Heart left ventricle (tissue), 13 donors: Measurements from ENCODE around the gene IFI30.

Experiments
- POLR2A ChIP-seq, 2 donors: fragments of 450-650 bp; IDR thresholded peaks; one replicate each; pipeline ENCODE4 v1.6.1; 2017; ENCODE audit warnings: antibody characterized with exemption in 2 of 2, mild to moderate bottlenecking in 2 of 2, moderate library complexity in 2 of 2
- TF ChIP-seq, protein P1 (sequence below), 12 donors: fragments of 200-600 bp; sonication (generic) in 4 of 12; IDR thresholded peaks; one replicate each; pipeline versions ENCODE4 v1.5.0 to v1.8.0; 2018 to 2022; ENCODE audit warnings: antibody characterized with exemption in 12 of 12, mild to moderate bottlenecking in 5 of 12
- donor health status: ischemic (EF 13 %, LVEDD 7.1; RV severe dilation, severe dysfunction).
- donor health status: DM: no; HTN: yes; CAD: no.
- donor health status: DM: no; HTN: no; CAD: no.
- donor health status: ischemic (EF 25% LVEDD 6.9; RV normal size, moderate dysfunction).
- donor health status: ischemic (EF 25% LVEDD 5.7; RV mildly dilated, moderate dysfunction).
- donor health status: ischemic (EF 35%, LVEDD 5.7; RV mildly dilated, moderate dysfunction).
- donor health status: nonischemic (EF 11% LVEDD 7.7; RV severe dilation, severe dysfunction).
- donor health status: DM: yes; HTN: yes; CAD: no.
- donor health status: PGD.
- donor health status: ischemic (EF 29% LVEDD 5.4; RV normal size, mild dysfunction).
- donor health status: nonischemic (EF 23%, LVEDD 6.1; RV moderate dilation, normal function).

GRCh38 chr19:18194554-18195238 lies 21.1 kb downstream of the IFI30 start:
- TF ChIP-seq, protein P1, sequence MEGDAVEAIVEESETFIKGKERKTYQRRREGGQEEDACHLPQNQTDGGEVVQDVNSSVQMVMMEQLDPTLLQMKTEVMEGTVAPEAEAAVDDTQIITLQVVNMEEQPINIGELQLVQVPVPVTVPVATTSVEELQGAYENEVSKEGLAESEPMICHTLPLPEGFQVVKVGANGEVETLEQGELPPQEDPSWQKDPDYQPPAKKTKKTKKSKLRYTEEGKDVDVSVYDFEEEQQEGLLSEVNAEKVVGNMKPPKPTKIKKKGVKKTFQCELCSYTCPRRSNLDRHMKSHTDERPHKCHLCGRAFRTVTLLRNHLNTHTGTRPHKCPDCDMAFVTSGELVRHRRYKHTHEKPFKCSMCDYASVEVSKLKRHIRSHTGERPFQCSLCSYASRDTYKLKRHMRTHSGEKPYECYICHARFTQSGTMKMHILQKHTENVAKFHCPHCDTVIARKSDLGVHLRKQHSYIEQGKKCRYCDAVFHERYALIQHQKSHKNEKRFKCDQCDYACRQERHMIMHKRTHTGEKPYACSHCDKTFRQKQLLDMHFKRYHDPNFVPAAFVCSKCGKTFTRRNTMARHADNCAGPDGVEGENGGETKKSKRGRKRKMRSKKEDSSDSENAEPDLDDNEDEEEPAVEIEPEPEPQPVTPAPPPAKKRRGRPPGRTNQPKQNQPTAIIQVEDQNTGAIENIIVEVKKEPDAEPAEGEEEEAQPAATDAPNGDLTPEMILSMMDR (IDR thresholded peaks at IDR 0.05) = no peak
- TF ChIP-seq POLR2A (IDR thresholded peaks at IDR 0.05) = no peak
